HG03439 (cell line): ENCODE data around the gene MYRIP.
A peak's percentile ranks its signal among the peaks of the same experiment; 100 is the strongest.

Source experiments
- ATAC-seq: cut with Tn5 transposase; IDR thresholded peaks from one replicate; pipeline ENCODE4 v1.9.1; 2021; ENCODE audit warnings: mild to moderate bottlenecking, moderate library complexity; ENCODE audit not compliant: unreplicated experiment

The MYRIP gene

DNA sequence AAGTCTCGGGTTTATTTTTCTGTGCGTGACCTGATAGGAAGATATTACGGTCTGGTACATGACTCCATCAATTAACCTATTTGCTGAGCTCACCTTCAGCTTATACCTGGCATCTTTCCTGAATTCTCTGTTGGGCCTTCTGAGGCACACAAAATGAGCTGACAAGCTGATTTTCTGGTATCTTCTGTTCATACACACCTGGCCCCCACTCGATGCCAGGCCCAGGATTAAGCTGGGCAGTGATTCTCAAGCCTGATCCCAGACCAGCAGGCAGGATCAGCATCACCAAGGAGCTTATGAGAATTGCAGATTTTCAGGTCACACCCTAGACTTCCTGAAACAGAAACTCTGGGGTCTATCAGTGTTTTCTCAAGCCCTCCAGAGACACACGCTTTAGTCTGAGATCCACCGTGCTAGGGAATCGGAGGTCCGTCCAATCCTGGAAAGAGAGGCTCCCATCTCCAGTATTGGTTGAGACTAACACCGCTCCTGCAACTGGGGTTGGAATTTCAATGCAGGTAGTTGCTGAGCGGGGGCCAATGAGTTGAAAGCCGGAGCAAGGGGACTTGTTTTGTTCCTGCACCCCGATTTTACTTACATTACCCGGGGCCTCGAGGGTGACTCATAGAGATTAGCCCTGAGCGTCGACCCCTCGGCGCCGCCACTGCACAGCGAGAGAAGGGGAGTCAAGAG is 499.5 kb downstream of the MYRIP start:
- no peak for ATAC-seq

DNA sequence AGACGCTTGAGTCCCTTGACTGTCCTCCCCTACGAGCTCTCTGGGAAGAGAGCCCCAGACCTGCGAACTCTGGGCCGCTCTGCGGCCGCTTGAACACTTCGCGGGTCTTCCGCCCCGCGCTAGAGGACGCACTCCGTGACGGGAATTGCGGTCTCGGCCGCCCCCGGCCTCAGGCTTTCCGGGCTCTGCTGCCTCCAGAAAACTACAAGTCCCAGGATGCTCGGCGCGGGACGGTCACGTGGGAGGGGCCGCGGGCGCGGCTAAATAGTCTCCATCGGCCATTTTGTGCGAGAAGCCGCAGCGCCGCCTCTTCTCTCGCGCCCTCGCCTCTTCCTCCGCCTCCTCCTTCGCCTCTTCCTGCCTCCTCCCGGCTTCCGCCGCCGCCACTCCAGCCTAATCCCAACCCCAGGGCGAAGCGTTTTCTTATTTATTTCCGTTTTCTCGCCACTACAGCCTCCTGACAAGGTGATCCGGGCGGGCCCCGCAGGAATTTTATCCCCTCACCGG is 500.1 kb downstream of the MYRIP start, which contains the start of gene EIF1B:
TSS of gene EIF1B (plus strand) at position 290 of the 507 bp plus-strand sequence. CDS start 235 bp downstream, outside the sequence.
- peak; percentile 96 for ATAC-seq
